Measurements from ENCODE around the gene ARHGEF10L. TPM values are rescaled to one million over a fixed set of nuclear protein-coding genes. Genes with fewer than 3 reads are reported as not detected.

Gene ARHGEF10L
- total RNA-seq, 4 donors from 2014 or later = 38.5 to 73.8 (median 41.7) TPM

DNA sequence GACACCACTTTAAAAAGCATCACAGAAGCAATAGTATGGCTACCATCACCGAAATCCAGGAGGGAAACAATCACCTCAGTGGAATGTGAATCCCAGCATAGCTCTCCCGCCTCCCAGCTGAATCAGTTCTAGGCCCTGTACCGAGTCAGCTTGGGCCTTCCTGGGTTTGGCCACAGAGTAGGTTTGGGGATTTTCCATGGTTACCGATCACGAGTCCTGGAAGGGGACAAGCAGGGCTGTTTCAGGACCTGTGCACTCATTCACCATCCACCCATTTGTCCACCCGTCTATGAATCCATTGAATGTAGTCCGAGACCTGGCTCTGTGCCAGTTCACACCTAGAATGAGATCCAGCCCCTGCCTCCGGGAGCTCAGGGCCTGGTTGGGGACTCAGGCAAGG is 94.2 kb downstream of the ARHGEF10L start:
- WGBS, 2 donors = 70 to 81% methylated on average over 6 to 8 of the region's 8 CpGs
- no peaks in the 10 kb centered on the region for H3K27me3 ChIP-seq
- peak overlapping the region in 2 of 4 donors; percentile 20 to 52 for H3K27ac ChIP-seq
- no peaks in the 10 kb centered on the region for H3K9me3 ChIP-seq
- H3K4me3 ChIP-seq = no peak overlapping the region
- TF ChIP-seq CTCF (IDR thresholded peaks at IDR 0.05) = no peak
- TF ChIP-seq EP300 (IDR thresholded peaks at IDR 0.05) = no peak
- TF ChIP-seq POLR2A (IDR thresholded peaks at IDR 0.05) = no peak
- peaks cover 0 to 41% (median 6%) of the 10 kb centered on the region in 4 donors for H3K4me1 ChIP-seq
- DNase-seq (ENCODE audit: low spot score in 2 of 2) = no peak
- peaks cover 0 to 95% (median 26%) of the 10 kb centered on the region in 3 donors for H3K36me3 ChIP-seq

DNA sequence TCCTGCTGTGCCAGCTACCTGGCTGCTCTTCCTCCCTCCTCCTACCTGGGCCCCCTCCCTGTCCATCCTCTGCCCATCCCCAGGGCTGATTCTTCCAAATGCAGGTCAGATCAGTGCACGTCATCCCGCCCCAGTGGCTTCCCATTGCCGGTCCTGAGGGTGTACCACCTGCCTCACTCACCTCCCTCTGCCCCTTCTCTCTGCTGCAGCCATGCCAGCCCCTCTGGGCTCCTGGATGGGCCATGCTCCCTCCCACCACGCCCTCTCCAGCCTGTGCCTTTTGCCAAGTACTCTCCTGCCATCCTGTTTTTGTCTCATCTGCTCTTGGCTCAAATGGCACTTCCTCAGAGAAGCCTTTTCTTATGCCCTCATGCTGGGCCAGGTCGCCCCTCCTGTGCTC is 95.8 kb downstream of the ARHGEF10L start:
- Histone ChIP-seq H3K27ac (peak overlapping the region in 2 of 4 donors; percentile 33 to 52), H3K36me3 (peaks cover 0 to 95% (median 26%) of the 10 kb centered on the region in 3 donors)

DNA sequence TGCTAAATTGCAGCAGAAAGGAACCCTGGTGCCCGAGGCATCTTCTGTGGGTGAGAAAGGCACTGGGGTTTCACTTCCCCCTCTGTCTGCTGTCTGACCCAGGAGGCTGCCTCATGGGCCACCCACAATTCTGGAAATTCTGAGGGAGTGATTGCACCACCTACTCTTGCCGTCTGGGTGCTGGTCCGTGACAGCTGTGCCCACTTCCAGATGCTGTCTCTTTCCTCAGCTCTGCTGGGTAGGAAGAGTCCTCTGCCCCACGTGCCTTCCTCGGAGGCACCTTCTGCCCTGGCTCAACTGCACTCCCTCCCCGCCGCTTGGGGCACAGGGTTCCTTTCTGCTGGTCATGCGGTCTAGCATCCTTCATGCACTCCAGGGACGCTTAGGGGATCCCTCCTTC is 96.3 kb downstream of the ARHGEF10L start:
- Histone ChIP-seq H3K36me3 (peaks cover 0 to 98% (median 26%) of the 10 kb centered on the region in 3 donors), H3K9me3 (no peaks in the 10 kb centered on the region), H3K27ac (peak overlapping the region in 2 of 4 donors; percentile 33 to 52), H3K4me3 (no peak overlapping the region), H3K27me3 (no peaks in the 10 kb centered on the region), H3K4me1 (peaks cover 0 to 28% (median 0%) of the 10 kb centered on the region in 4 donors)
- peak; percentile 27 to 55 for DNase-seq (ENCODE audit: low spot score in 2 of 2)
- peak; percentile 41 to 74 for TF ChIP-seq EP300 (IDR thresholded peaks at IDR 0.05)
- no peak for TF ChIP-seq CTCF (IDR thresholded peaks at IDR 0.05)
- 77 to 83% methylated on average over 9 of the region's 9 CpGs for WGBS, 2 donors

More for the DNA sequence above, 95.8 kb downstream of the ARHGEF10L start:
- H3K27me3 ChIP-seq = no peaks in the 10 kb centered on the region
- H3K4me1 ChIP-seq = peaks cover 0 to 33% (median 3%) of the 10 kb centered on the region in 4 donors
- TF ChIP-seq POLR2A (IDR thresholded peaks at IDR 0.05) (no peak), EP300 (IDR thresholded peaks at IDR 0.05) (no peak), CTCF (IDR thresholded peaks at IDR 0.05) (no peak)
- no peaks in the 10 kb centered on the region for H3K9me3 ChIP-seq
- no peak for DNase-seq (ENCODE audit: low spot score in 2 of 2)
- no peak overlapping the region for H3K4me3 ChIP-seq
- 87 to 93% methylated on average over 5 of the region's 5 CpGs for WGBS, 2 donors

- Histone ChIP-seq H3K36me3 (peaks cover 0 to 100% (median 26%) of the 10 kb centered on the region in 3 donors), H3K4me3 (no peak overlapping the region), H3K4me1 (peaks cover 0 to 27% (median 0%) of the 10 kb centered on the region in 4 donors), H3K9me3 (no peaks in the 10 kb centered on the region), H3K27me3 (no peaks in the 10 kb centered on the region), H3K27ac (no peak overlapping the region)
- DNase-seq (ENCODE audit: low spot score in 2 of 2) = no peak
- WGBS, 2 donors = 75 to 84% methylated on average over 3 of the region's 3 CpGs
- TF ChIP-seq CTCF (IDR thresholded peaks at IDR 0.05) (no peak), POLR2A (IDR thresholded peaks at IDR 0.05) (no peak), EP300 (IDR thresholded peaks at IDR 0.05) (no peak)
These were observed 97.1 kb downstream of the ARHGEF10L start for GRCh38 chr1:17636612-17637011.

DNA sequence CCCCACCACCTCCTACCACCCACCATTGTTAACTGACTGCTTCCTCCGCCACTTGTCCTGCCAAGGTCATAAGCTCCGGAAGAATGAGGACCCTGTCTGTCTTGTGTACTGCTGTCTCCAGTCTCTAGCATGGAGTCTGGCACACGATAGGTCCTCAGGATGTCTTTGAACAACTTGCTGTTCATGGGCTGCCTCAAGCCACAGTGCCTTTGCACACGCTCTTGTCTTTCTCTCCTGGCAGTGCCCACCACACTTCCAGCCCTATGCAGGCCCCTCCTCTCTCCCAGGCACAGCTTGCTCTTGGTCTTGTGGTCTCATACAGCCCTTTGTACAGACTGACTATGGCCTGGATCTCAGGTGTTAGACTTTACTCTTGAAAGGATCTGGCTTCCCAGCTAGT is 97.6 kb downstream of the ARHGEF10L start:
- 91 to 94% methylated on average over 4 of the region's 4 CpGs for WGBS, 2 donors
- Histone ChIP-seq H3K4me1 (peaks cover 0 to 27% (median 0%) of the 10 kb centered on the region in 4 donors), H3K27me3 (no peaks in the 10 kb centered on the region), H3K36me3 (peaks cover 0 to 100% (median 26%) of the 10 kb centered on the region in 3 donors), H3K9me3 (no peaks in the 10 kb centered on the region), H3K4me3 (no peak overlapping the region), H3K27ac (no peak overlapping the region)
- DNase-seq (ENCODE audit: low spot score in 2 of 2) = no peak
- TF ChIP-seq CTCF (IDR thresholded peaks at IDR 0.05) (no peak), EP300 (IDR thresholded peaks at IDR 0.05) (no peak), POLR2A (IDR thresholded peaks at IDR 0.05) (no peak)
